22Rv1 (cell line): ENCODE results near the gene DCC.

Experiments used
- CTCF ChIP-seq: fragments of 450-650 bp; IDR thresholded peaks from 2 replicates; pipeline ENCODE4 v1.5.1; 2017; ENCODE audit warnings: mild to moderate bottlenecking
- ZFX ChIP-seq: fragments of 450-650 bp; IDR thresholded peaks from 2 replicates; pipeline ENCODE4 v1.6.1; 2017; ENCODE audit warnings: antibody characterized with exemption, borderline replicate concordance

GRCh38 chr18:52348209-52348608 lies 8.2 kb downstream of the DCC start:
- TF ChIP-seq CTCF (peak; percentile 53), ZFX (no peak)
